Mucosa of descending colon (tissue), 3 donors: Measurements from ENCODE around the gene CHERP. TPM values are rescaled to one million over a fixed set of nuclear protein-coding genes. Genes with fewer than 3 reads are reported as not detected.
"Not testable (repeated sequence)": the region's sequence is repeated elsewhere in the genome, so short reads cannot be mapped to it uniquely, and the experiment has no call there.

Experiments
- ATAC-seq: fragments of 200-7000 bp; cut with Tn5 transposase; one replicate; pipeline ENCODE4 v1.9.1; 2020; ENCODE audit warnings: mild to moderate bottlenecking, moderate library complexity
- DNase-seq, 3 donors: peaks; one replicate each; pipeline ENCODE4 v3.0.0-alpha.2; 2020
- H3K36me3 ChIP-seq: fragments of 200-600 bp; one replicate; pipeline ENCODE4 v1.8.0; 2021; ENCODE audit warnings: low read depth, mild to moderate bottlenecking
- H3K4me1 ChIP-seq: fragments of 200-600 bp; one replicate; pipeline ENCODE4 v1.8.0; 2021; ENCODE audit warnings: low read depth, mild to moderate bottlenecking
- H3K4me3 ChIP-seq: fragments of 200-600 bp; one replicate; pipeline ENCODE4 v1.8.0; 2021; ENCODE audit warnings: mild to moderate bottlenecking
- H3K9me3 ChIP-seq: fragments of 200-600 bp; one replicate; pipeline ENCODE4 v1.8.0; 2021; ENCODE audit warnings: mild to moderate bottlenecking
- CTCF ChIP-seq: fragments of 200-600 bp; IDR thresholded peaks from one replicate; pipeline ENCODE4 v1.8.0; 2022; ENCODE audit warnings: antibody characterized with exemption, mild to moderate bottlenecking
- intact Hi-C, 2 donors: fragments of 100-400 bp; cut with DNase I in 1 of 2; cut with micrococcal nuclease in 1 of 2; formaldehyde crosslinking; loops; one replicate each; pipeline versions ENCODE4 v1.11.0 to v1.11.1; 2022; cut with DNase I, micrococcal nuclease
- total RNA-seq, 3 donors: library from RNA; stranded (reverse); fragmentation: NEBNext Ultra II Directional in 2 of 3; extraction: Animal tissue kit (Norgen Biotek cat#: 25700) in 2 of 3; gene quantifications; one replicate each; pipeline versions ENCODE4 v1.2.1 to v1.2.4, GENCODE V29; 2021 to 2023
- donor health status: DM: no; HTN: no; CAD: no; lungs with moderate emphysema.
- donor health status: DM: no; HTN: no; CAD: no.
- donor health status: DM: no; HTN: yes; CAD: no.

CHERP gene
- total RNA-seq, 3 donors from 2014 or later = 36.3 to 43.0 (median 38.8) TPM

GRCh38 chr19:16516923-16517610, 25.2 kb downstream of the CHERP start:
- DNase-seq (no peak), ATAC-seq (peak; percentile 17)
- no peak overlapping the region for H3K4me3 ChIP-seq
- H3K9me3 ChIP-seq = no peaks in the 10 kb centered on the region
- TF ChIP-seq CTCF = no peak
- peaks cover 10% of the 10 kb centered on the region for H3K36me3 ChIP-seq
- H3K4me1 ChIP-seq = no peaks in the 10 kb centered on the region
- intact Hi-C loops = no loop called here

GRCh38 chr19:16516381-16516780, 25.9 kb downstream of the CHERP start:
- Histone ChIP-seq H3K4me3 (no peak overlapping the region), H3K4me1 (no peaks in the 10 kb centered on the region), H3K9me3 (no peaks in the 10 kb centered on the region), H3K36me3 (peaks cover 10% of the 10 kb centered on the region)
- ATAC-seq (no peak), DNase-seq (no peak)
- no peak for TF ChIP-seq CTCF
- intact Hi-C loops = no loop called here

- no peak for TF ChIP-seq CTCF
- Histone ChIP-seq H3K4me1 (no peaks in the 10 kb centered on the region), H3K9me3 (no peaks in the 10 kb centered on the region), H3K4me3 (no peak overlapping the region), H3K36me3 (peaks cover 5% of the 10 kb centered on the region)
- intact Hi-C loops = no loop called here
- ATAC-seq (no peak), DNase-seq (no peak)
Measured at GRCh38 chr19:16514383-16515019, 27.7 kb downstream of the CHERP start.

GRCh38 chr19:16512611-16513010, 29.6 kb downstream of the CHERP start:
- not testable (repeated sequence) for ATAC-seq, DNase-seq, H3K36me3 ChIP-seq

GRCh38 chr19:16509141-16510061, 32.8 kb downstream of the CHERP start:
- H3K4me1 ChIP-seq = no peaks in the 10 kb centered on the region
- intact Hi-C loops = no loop called here
- no peak for TF ChIP-seq CTCF
- no peak overlapping the region for H3K4me3 ChIP-seq
- DNase-seq (no peak), ATAC-seq (peak; percentile 7)
- no peaks in the 10 kb centered on the region for H3K36me3 ChIP-seq
- H3K9me3 ChIP-seq = no peaks in the 10 kb centered on the region

More at GRCh38 chr19:16512611-16513010, 29.6 kb downstream of the CHERP start:
- H3K9me3 ChIP-seq, H3K4me1 ChIP-seq, intact Hi-C loops, H3K4me3 ChIP-seq: not testable (repeated sequence)

GRCh38 chr19:16508546-16508945, 33.7 kb downstream of the CHERP start:
- TF ChIP-seq CTCF = no peak
- H3K4me1 ChIP-seq = no peaks in the 10 kb centered on the region
- intact Hi-C loops = no loop called here
- DNase-seq (no peak), ATAC-seq (no peak)
- H3K9me3 ChIP-seq = no peaks in the 10 kb centered on the region
- H3K36me3 ChIP-seq = no peaks in the 10 kb centered on the region
- H3K4me3 ChIP-seq = no peak overlapping the region
